Measurements from ENCODE around the gene ADK.
A peak's percentile ranks its signal among the peaks of the same experiment; 100 is the strongest.
"Not testable (repeated sequence)": the region's sequence is repeated elsewhere in the genome, so short reads cannot be mapped to it uniquely, and the experiment has no call there.

Gene ADK

GRCh38 chr10:74202356-74202755, 51.3 kb downstream of the ADK start:
- Histone ChIP-seq H3K9me3 (ENCODE audit: control insufficient read depth, low read length) (no peaks in the 10 kb centered on the region), H3K4me1 (ENCODE audit: control insufficient read depth, insufficient read depth, low read length) (no peaks in the 10 kb centered on the region), H3K4me3 (ENCODE audit: insufficient read depth, low read depth, low read length) (no peak overlapping the region), H3K27ac (ENCODE audit: insufficient read depth, low read depth, low read length, poor library complexity, severe bottlenecking) (no peak overlapping the region), H3K36me3 (ENCODE audit: control insufficient read depth, insufficient read depth, low read length) (no peaks in the 10 kb centered on the region), H3K27me3 (ENCODE audit: control insufficient read depth, insufficient read depth, low read length, poor library complexity, severe bottlenecking) (no peaks in the 10 kb centered on the region)
- 96 to 100% methylated on average over 1 to 2 of the region's 2 CpGs for WGBS, 2 experiments

DNA sequence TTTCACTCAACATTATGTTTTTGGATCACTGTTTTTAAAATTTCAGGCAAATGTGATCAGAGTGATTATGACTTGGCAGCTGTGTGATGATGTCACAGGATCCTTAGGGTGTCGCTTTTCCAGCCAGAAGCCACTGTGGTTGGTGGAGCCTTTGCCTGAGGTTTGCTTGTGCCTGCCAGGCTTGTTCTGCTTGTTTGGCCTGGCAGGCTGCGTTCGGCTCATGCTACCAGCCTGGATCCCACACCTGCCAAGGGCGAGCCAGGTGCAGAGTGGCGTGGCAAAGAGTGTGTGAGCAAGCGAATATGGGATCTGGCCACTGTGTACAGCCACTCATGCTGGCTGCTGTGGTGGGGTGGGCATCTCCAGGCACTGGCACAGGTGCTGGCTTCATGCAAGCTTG, 55.7 kb downstream of the ADK start:
- H3K27me3 ChIP-seq (ENCODE audit: control insufficient read depth, insufficient read depth, low read length, poor library complexity, severe bottlenecking): no peaks in the 10 kb centered on the region
- no peak overlapping the region for H3K4me3 ChIP-seq (ENCODE audit: insufficient read depth, low read depth, low read length)
- H3K4me1 ChIP-seq (ENCODE audit: control insufficient read depth, insufficient read depth, low read length): no peaks in the 10 kb centered on the region
- no peaks in the 10 kb centered on the region for H3K36me3 ChIP-seq (ENCODE audit: control insufficient read depth, insufficient read depth, low read length)
- no peaks in the 10 kb centered on the region for H3K9me3 ChIP-seq (ENCODE audit: control insufficient read depth, low read length)
- WGBS, 2 experiments: 94 to 95% methylated on average over 6 of the region's 6 CpGs
- no peak overlapping the region for H3K27ac ChIP-seq (ENCODE audit: insufficient read depth, low read depth, low read length, poor library complexity, severe bottlenecking)

- no peaks in the 10 kb centered on the region for H3K4me1 ChIP-seq (ENCODE audit: control insufficient read depth, insufficient read depth, low read length)
- peak overlapping the region; percentile 60 for H3K27ac ChIP-seq (ENCODE audit: insufficient read depth, low read depth, low read length, poor library complexity, severe bottlenecking)
- WGBS, 2 experiments: 59 to 66% methylated on average over 7 of the region's 7 CpGs
- no peaks in the 10 kb centered on the region for H3K36me3 ChIP-seq (ENCODE audit: control insufficient read depth, insufficient read depth, low read length)
- no peak overlapping the region for H3K4me3 ChIP-seq (ENCODE audit: insufficient read depth, low read depth, low read length)
- no peaks in the 10 kb centered on the region for H3K27me3 ChIP-seq (ENCODE audit: control insufficient read depth, insufficient read depth, low read length, poor library complexity, severe bottlenecking)
- no peaks in the 10 kb centered on the region for H3K9me3 ChIP-seq (ENCODE audit: control insufficient read depth, low read length)
Measured at GRCh38 chr10:74207691-74208480, 56.9 kb downstream of the ADK start.

- H3K27ac ChIP-seq (ENCODE audit: insufficient read depth, low read depth, low read length, poor library complexity, severe bottlenecking): no peak overlapping the region
- H3K4me1 ChIP-seq (ENCODE audit: control insufficient read depth, insufficient read depth, low read length): no peaks in the 10 kb centered on the region
- H3K36me3 ChIP-seq (ENCODE audit: control insufficient read depth, insufficient read depth, low read length): no peaks in the 10 kb centered on the region
- 95 to 96% methylated on average over 1 to 2 of the region's 3 CpGs for WGBS, 2 experiments
- no peaks in the 10 kb centered on the region for H3K9me3 ChIP-seq (ENCODE audit: control insufficient read depth, low read length)
- H3K27me3 ChIP-seq (ENCODE audit: control insufficient read depth, insufficient read depth, low read length, poor library complexity, severe bottlenecking): no peaks in the 10 kb centered on the region
- no peak overlapping the region for H3K4me3 ChIP-seq (ENCODE audit: insufficient read depth, low read depth, low read length)
Measured at GRCh38 chr10:74208997-74209396, 58.0 kb downstream of the ADK start.

- Histone ChIP-seq H3K9me3 (ENCODE audit: control insufficient read depth, low read length) (no peaks in the 10 kb centered on the region), H3K27me3 (ENCODE audit: control insufficient read depth, insufficient read depth, low read length, poor library complexity, severe bottlenecking) (no peaks in the 10 kb centered on the region), H3K27ac (ENCODE audit: insufficient read depth, low read depth, low read length, poor library complexity, severe bottlenecking) (no peak overlapping the region), H3K4me3 (ENCODE audit: insufficient read depth, low read depth, low read length) (no peak overlapping the region), H3K36me3 (ENCODE audit: control insufficient read depth, insufficient read depth, low read length) (peaks cover 3% of the 10 kb centered on the region), H3K4me1 (ENCODE audit: control insufficient read depth, insufficient read depth, low read length) (no peaks in the 10 kb centered on the region)
- WGBS, 2 experiments: 86 to 87% methylated on average over 2 of the region's 2 CpGs
Measured at GRCh38 chr10:74213019-74213418, 62.0 kb downstream of the ADK start.

DNA sequence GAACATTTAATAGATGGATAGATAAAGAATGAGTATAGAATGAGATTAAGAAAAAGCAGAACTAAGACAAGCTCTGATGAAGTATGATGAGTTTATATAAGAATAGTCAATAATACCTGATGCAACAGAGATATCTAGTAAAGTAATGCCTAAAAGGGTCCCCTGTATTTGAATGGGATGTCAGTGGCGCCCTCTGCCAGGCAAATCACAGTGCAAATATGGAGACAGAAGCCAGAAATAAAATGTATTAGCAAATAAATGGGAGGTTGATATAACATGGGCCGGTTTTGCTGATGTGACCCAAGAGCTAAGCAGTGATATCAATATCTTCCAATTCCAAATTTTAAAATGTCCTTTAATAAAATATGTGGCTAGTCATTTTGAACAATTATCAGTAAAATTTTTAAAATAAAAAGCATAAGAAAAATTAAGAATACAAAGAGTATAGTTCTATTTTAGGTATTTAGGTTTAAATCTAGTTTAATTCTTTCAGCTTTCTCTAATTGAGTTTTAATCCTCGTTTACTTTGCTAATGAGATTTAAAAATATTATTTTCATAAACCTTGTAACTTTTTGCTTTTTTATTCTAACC, 62.6 kb downstream of the ADK start:
- Histone ChIP-seq H3K27me3 (ENCODE audit: control insufficient read depth, insufficient read depth, low read length, poor library complexity, severe bottlenecking) (no peaks in the 10 kb centered on the region), H3K4me3 (ENCODE audit: insufficient read depth, low read depth, low read length) (no peak overlapping the region), H3K9me3 (ENCODE audit: control insufficient read depth, low read length) (no peaks in the 10 kb centered on the region), H3K36me3 (ENCODE audit: control insufficient read depth, insufficient read depth, low read length) (peaks cover 3% of the 10 kb centered on the region), H3K4me1 (ENCODE audit: control insufficient read depth, insufficient read depth, low read length) (no peaks in the 10 kb centered on the region), H3K27ac (ENCODE audit: insufficient read depth, low read depth, low read length, poor library complexity, severe bottlenecking) (no peak overlapping the region)
- 66 to 75% methylated on average over 2 of the region's 3 CpGs for WGBS, 2 experiments

DNA sequence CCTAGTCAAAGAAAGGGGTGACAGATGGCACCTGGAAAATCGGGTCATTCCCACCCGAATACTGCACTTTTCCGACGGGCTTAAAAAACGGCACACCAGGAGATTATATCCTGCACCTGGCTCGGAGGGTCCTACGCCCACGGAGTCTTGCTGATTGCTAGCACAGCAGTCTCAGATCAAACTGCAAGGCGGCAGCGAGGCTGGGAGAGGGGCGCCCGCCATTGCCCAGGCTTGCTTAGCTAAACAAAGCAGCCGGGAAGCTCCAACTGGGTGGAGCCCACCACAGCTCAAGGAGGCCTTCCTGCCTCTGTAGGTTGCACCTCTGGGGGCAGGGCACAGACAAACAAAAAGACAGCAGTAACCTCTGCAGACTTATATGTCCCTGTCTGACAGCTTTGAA, 66.1 kb downstream of the ADK start:
- H3K27ac ChIP-seq (ENCODE audit: insufficient read depth, low read depth, low read length, poor library complexity, severe bottlenecking); H3K4me3 ChIP-seq (ENCODE audit: insufficient read depth, low read depth, low read length); H3K4me1 ChIP-seq (ENCODE audit: control insufficient read depth, insufficient read depth, low read length); H3K27me3 ChIP-seq (ENCODE audit: control insufficient read depth, insufficient read depth, low read length, poor library complexity, severe bottlenecking); H3K36me3 ChIP-seq (ENCODE audit: control insufficient read depth, insufficient read depth, low read length); H3K9me3 ChIP-seq (ENCODE audit: control insufficient read depth, low read length): not testable (repeated sequence)
- 96 to 97% methylated on average over 13 of the region's 13 CpGs for whole genome bisulfite sequencing, 2 experiments

DNA sequence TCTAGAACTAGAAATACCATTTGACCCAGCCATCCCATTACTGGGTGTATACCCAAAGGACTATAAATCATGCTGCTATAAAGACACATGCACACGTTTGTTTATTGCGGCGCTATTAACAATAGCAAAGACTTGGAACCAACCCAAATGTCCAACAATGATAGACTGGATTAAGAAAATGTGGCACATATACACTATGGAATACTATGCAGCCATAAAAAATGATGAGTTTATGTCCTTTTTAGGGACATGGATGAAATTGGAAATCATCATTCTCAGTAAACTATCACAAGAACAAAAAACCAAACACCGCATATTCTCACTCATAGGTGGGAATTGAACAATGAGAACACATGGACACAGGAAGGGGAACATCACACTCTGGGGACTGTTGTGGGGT, 71.4 kb downstream of the ADK start:
- not testable (repeated sequence) for H3K36me3 ChIP-seq (ENCODE audit: control insufficient read depth, insufficient read depth, low read length); H3K9me3 ChIP-seq (ENCODE audit: control insufficient read depth, low read length); H3K4me3 ChIP-seq (ENCODE audit: insufficient read depth, low read depth, low read length); H3K27me3 ChIP-seq (ENCODE audit: control insufficient read depth, insufficient read depth, low read length, poor library complexity, severe bottlenecking); H3K4me1 ChIP-seq (ENCODE audit: control insufficient read depth, insufficient read depth, low read length); H3K27ac ChIP-seq (ENCODE audit: insufficient read depth, low read depth, low read length, poor library complexity, severe bottlenecking)
- WGBS, 2 experiments: 96% methylated on average over 3 of the region's 4 CpGs; no CpG with 5 or more reads in 1 of the 2 experiments

DNA sequence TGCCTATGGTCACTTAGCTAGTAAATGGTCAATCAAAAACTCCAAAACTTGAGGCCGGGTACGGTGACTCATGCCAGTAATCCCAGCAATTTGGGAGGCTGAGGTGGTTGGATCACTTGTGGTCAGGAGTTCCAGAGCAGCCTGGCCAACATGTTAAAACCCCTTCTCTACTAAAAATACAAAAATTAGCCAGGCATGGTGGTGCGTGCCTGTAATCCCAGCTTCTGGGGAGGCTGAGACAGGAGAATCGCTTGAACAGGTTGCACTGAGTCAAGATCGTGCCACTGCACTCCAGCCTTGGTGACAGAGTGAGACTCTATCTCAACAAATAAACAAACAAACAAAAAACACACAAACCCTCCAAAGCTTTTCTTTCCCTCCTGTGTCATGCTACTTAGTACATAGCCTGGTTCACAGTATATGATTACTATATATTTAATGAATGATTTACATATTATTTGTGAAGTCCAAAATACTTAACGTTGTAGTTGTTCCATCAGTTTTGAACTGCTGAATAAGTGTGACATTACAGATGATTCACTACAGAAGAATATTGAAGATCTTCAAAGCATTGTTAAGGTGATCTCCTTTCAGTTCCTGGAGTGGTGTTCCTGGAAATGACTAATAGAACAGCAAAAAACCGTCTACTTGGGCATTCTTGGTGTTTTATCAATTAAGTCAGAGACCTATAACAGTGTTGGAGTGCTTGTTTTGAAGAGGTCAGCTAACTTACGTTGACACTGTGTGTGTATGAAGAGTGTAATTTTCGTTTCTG, 72.9 kb downstream of the ADK start:
- Histone ChIP-seq H3K27me3 (ENCODE audit: control insufficient read depth, insufficient read depth, low read length, poor library complexity, severe bottlenecking) (no peaks in the 10 kb centered on the region), H3K36me3 (ENCODE audit: control insufficient read depth, insufficient read depth, low read length) (no peaks in the 10 kb centered on the region), H3K4me1 (ENCODE audit: control insufficient read depth, insufficient read depth, low read length) (no peaks in the 10 kb centered on the region), H3K4me3 (ENCODE audit: insufficient read depth, low read depth, low read length) (no peak overlapping the region), H3K27ac (ENCODE audit: insufficient read depth, low read depth, low read length, poor library complexity, severe bottlenecking) (no peak overlapping the region), H3K9me3 (ENCODE audit: control insufficient read depth, low read length) (no peaks in the 10 kb centered on the region)
- WGBS, 2 experiments: 91 to 92% methylated on average over 9 of the region's 9 CpGs

- H3K4me1 ChIP-seq (ENCODE audit: control insufficient read depth, insufficient read depth, low read length): no peaks in the 10 kb centered on the region
- no peak overlapping the region for H3K27ac ChIP-seq (ENCODE audit: insufficient read depth, low read depth, low read length, poor library complexity, severe bottlenecking)
- WGBS, 2 experiments: 94 to 100% methylated on average over 3 of the region's 3 CpGs
- no peaks in the 10 kb centered on the region for H3K27me3 ChIP-seq (ENCODE audit: control insufficient read depth, insufficient read depth, low read length, poor library complexity, severe bottlenecking)
- no peak overlapping the region for H3K4me3 ChIP-seq (ENCODE audit: insufficient read depth, low read depth, low read length)
- no peaks in the 10 kb centered on the region for H3K36me3 ChIP-seq (ENCODE audit: control insufficient read depth, insufficient read depth, low read length)
- no peaks in the 10 kb centered on the region for H3K9me3 ChIP-seq (ENCODE audit: control insufficient read depth, low read length)
Measured at GRCh38 chr10:74227697-74228424, 76.8 kb downstream of the ADK start.
